ENCODE results near the gene THBS1.

The THBS1 gene

GRCh38 chr15:39581242-39581792 lies 438 bp downstream of the THBS1 start:
- no peaks in the 10 kb centered on the region for H3K4me1 ChIP-seq
- no peaks in the 10 kb centered on the region for H3K79me2 ChIP-seq
- no peak overlapping the region for H3K27ac ChIP-seq
- no peak overlapping the region for H3K9ac ChIP-seq
- peak overlapping the region; percentile 61 for H3K4me2 ChIP-seq (ENCODE audit: low read length)
- H3K27me3 ChIP-seq (ENCODE audit: control insufficient read depth, insufficient read depth, low read length): no peaks in the 10 kb centered on the region
- H3K4me3 ChIP-seq (ENCODE audit: low read depth, low read length): peak overlapping the region; percentile 39
- no peaks in the 10 kb centered on the region for H3K9me3 ChIP-seq (ENCODE audit: control insufficient read depth, low read length)
- TF ChIP-seq CTCF (IDR thresholded peaks at IDR 0.05): no peak
- H3K36me3 ChIP-seq (ENCODE audit: control insufficient read depth, insufficient read depth, low read length): no peaks in the 10 kb centered on the region
- peak overlapping the region; percentile 19 for H2AFZ ChIP-seq

- Histone ChIP-seq H3K36me3 (ENCODE audit: control insufficient read depth, insufficient read depth, low read length) (no peaks in the 10 kb centered on the region), H3K9ac (no peak overlapping the region), H3K27ac (no peak overlapping the region), H3K4me1 (no peaks in the 10 kb centered on the region), H3K9me3 (ENCODE audit: control insufficient read depth, low read length) (no peaks in the 10 kb centered on the region), H3K4me2 (ENCODE audit: low read length) (no peak overlapping the region), H2AFZ (no peak overlapping the region), H3K4me3 (ENCODE audit: low read depth, low read length) (no peak overlapping the region), H3K79me2 (no peaks in the 10 kb centered on the region), H3K27me3 (ENCODE audit: control insufficient read depth, insufficient read depth, low read length) (no peaks in the 10 kb centered on the region)
- TF ChIP-seq CTCF (IDR thresholded peaks at IDR 0.05): no peak
Observed at GRCh38 chr15:39581793-39582285, 960 bp downstream of the THBS1 start.

- no peaks in the 10 kb centered on the region for H3K4me1 ChIP-seq
- no peak overlapping the region for H3K27ac ChIP-seq
- H3K36me3 ChIP-seq (ENCODE audit: control insufficient read depth, insufficient read depth, low read length): no peaks in the 10 kb centered on the region
- TF ChIP-seq CTCF (IDR thresholded peaks at IDR 0.05): no peak
- no peak overlapping the region for H3K9ac ChIP-seq
- no peaks in the 10 kb centered on the region for H3K9me3 ChIP-seq (ENCODE audit: control insufficient read depth, low read length)
- no peaks in the 10 kb centered on the region for H3K79me2 ChIP-seq
- H3K4me3 ChIP-seq (ENCODE audit: low read depth, low read length): no peak overlapping the region
- H3K27me3 ChIP-seq (ENCODE audit: control insufficient read depth, insufficient read depth, low read length): no peaks in the 10 kb centered on the region
- H2AFZ ChIP-seq: no peak overlapping the region
- H3K4me2 ChIP-seq (ENCODE audit: low read length): no peak overlapping the region
Observed at GRCh38 chr15:39582286-39582976, 1.6 kb downstream of the THBS1 start.

- Histone ChIP-seq H3K79me2 (no peaks in the 10 kb centered on the region), H3K4me2 (ENCODE audit: low read length) (no peak overlapping the region), H3K4me3 (ENCODE audit: low read depth, low read length) (no peak overlapping the region), H3K9me3 (ENCODE audit: control insufficient read depth, low read length) (no peaks in the 10 kb centered on the region), H3K9ac (no peak overlapping the region), H3K27ac (no peak overlapping the region), H2AFZ (no peak overlapping the region), H3K4me1 (no peaks in the 10 kb centered on the region), H3K27me3 (ENCODE audit: control insufficient read depth, insufficient read depth, low read length) (no peaks in the 10 kb centered on the region), H3K36me3 (ENCODE audit: control insufficient read depth, insufficient read depth, low read length) (no peaks in the 10 kb centered on the region)
- TF ChIP-seq CTCF (IDR thresholded peaks at IDR 0.05): no peak
Observed at GRCh38 chr15:39582977-39583595, 2.2 kb downstream of the THBS1 start.

Measured in parathyroid adenoma (tissue), 2 donors.